B cell (primary cell): ENCODE measurements around the gene L3MBTL3.

ENCODE experiments used
- EZH2 ChIP-seq: IDR thresholded peaks from 2 replicates; pipeline ENCODE4 v1.6.1; 2012; ENCODE audit warnings: borderline replicate concordance, low read depth, mild to moderate bottlenecking, moderate library complexity, low read length; ENCODE audit not compliant: insufficient read depth, poor library complexity, severe bottlenecking
- TF ChIP-seq, protein P1 (sequence below): fragments of 200-600 bp; IDR thresholded peaks from one replicate; pipeline ENCODE4 v1.8.0; 2022; ENCODE audit warnings: antibody characterized with exemption, mild to moderate bottlenecking

GRCh38 chr6:130063806-130064205 lies 45.4 kb downstream of the L3MBTL3 start:
- TF ChIP-seq, protein P1, sequence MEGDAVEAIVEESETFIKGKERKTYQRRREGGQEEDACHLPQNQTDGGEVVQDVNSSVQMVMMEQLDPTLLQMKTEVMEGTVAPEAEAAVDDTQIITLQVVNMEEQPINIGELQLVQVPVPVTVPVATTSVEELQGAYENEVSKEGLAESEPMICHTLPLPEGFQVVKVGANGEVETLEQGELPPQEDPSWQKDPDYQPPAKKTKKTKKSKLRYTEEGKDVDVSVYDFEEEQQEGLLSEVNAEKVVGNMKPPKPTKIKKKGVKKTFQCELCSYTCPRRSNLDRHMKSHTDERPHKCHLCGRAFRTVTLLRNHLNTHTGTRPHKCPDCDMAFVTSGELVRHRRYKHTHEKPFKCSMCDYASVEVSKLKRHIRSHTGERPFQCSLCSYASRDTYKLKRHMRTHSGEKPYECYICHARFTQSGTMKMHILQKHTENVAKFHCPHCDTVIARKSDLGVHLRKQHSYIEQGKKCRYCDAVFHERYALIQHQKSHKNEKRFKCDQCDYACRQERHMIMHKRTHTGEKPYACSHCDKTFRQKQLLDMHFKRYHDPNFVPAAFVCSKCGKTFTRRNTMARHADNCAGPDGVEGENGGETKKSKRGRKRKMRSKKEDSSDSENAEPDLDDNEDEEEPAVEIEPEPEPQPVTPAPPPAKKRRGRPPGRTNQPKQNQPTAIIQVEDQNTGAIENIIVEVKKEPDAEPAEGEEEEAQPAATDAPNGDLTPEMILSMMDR, result no peak
- TF ChIP-seq EZH2, result no peak
